Mesenchymal stem cell (in vitro differentiated cells and primary cell): Measurements from ENCODE around the gene SIX1.

Experiments
- DNase-seq: peaks from one replicate; pipeline ENCODE4 v3.0.0-alpha.2; 2013
- H2AFZ ChIP-seq: one replicate; pipeline ENCODE4 v1.6.1; 2013; ENCODE audit warnings: low read depth, mild to moderate bottlenecking, control low read depth, inconsistent platforms, low read length, moderate library complexity
- H2AK5ac ChIP-seq: 2 replicates; pipeline ENCODE4 v1.6.1; 2013; ENCODE audit warnings: low read length, moderate library complexity, mild to moderate bottlenecking, inconsistent platforms; ENCODE audit not compliant: severe bottlenecking
- H2BK120ac ChIP-seq: one replicate; pipeline ENCODE4 v1.6.1; 2013; ENCODE audit warnings: low read depth, mild to moderate bottlenecking, inconsistent platforms, low read length, moderate library complexity
- H2BK12ac ChIP-seq, 2 experiments: one replicate each; pipeline ENCODE4 v1.6.1; 2013; ENCODE audit warnings: inconsistent platforms in 2 of 2, low read length in 2 of 2, mild to moderate bottlenecking in 2 of 2, moderate library complexity in 2 of 2, control low read depth in 1 of 2
- H2BK15ac ChIP-seq: one replicate; pipeline ENCODE4 v1.6.1; 2013; ENCODE audit warnings: mild to moderate bottlenecking, low read depth, inconsistent platforms; ENCODE audit not compliant: poor library complexity, severe bottlenecking
- H2BK5ac ChIP-seq: 2 replicates; pipeline ENCODE4 v1.6.1; 2013; ENCODE audit warnings: low read depth, mild to moderate bottlenecking, low read length, control low read depth, inconsistent platforms; ENCODE audit not compliant: poor library complexity, severe bottlenecking
- H3K14ac ChIP-seq, 2 experiments: one replicate each; pipeline ENCODE4 v1.6.1; 2013; ENCODE audit warnings: inconsistent platforms in 2 of 2, low read length in 2 of 2, control low read depth in 1 of 2, mild to moderate bottlenecking in 1 of 2, moderate library complexity in 1 of 2
- H3K18ac ChIP-seq, 2 experiments: one replicate each; pipeline ENCODE4 v1.6.1; 2013; ENCODE audit warnings: inconsistent platforms in 2 of 2, low read length in 2 of 2, control low read depth in 1 of 2, low read depth in 1 of 2, mild to moderate bottlenecking in 1 of 2
- H3K23ac ChIP-seq, 2 experiments: one replicate each; pipeline ENCODE4 v1.6.1; 2013; ENCODE audit warnings: inconsistent platforms in 2 of 2, low read length in 2 of 2, mild to moderate bottlenecking in 2 of 2, moderate library complexity in 2 of 2, control low read depth in 1 of 2
- H3K27ac ChIP-seq: 2 replicates; pipeline ENCODE4 v1.5.1; 2013; ENCODE audit warnings: mild to moderate bottlenecking, moderate library complexity, low read length, control low read depth, inconsistent platforms; ENCODE audit not compliant: poor library complexity, severe bottlenecking
- H3K27me3 ChIP-seq, 2 experiments: 2 replicates each; pipeline versions ENCODE4 v1.6.1 to v1.7.0; 2013; ENCODE audit warnings: low read length in 2 of 2, mild to moderate bottlenecking in 2 of 2, moderate library complexity in 2 of 2, control low read depth in 1 of 2, inconsistent platforms in 1 of 2; ENCODE audit not compliant: control insufficient read depth in 1 of 2, insufficient read depth in 1 of 2
- H3K36me3 ChIP-seq, 2 experiments: 2 replicates each; pipeline versions ENCODE4 v1.6.1 to v1.7.0; 2013; ENCODE audit warnings: low read length in 2 of 2, control low read depth in 1 of 2, inconsistent platforms in 1 of 2, low read depth in 1 of 2, mild to moderate bottlenecking in 1 of 2; ENCODE audit not compliant: insufficient read depth in 2 of 2, control insufficient read depth in 1 of 2
- H3K4ac ChIP-seq, 2 experiments: one replicate each; pipeline ENCODE4 v1.6.1; 2013; ENCODE audit warnings: inconsistent platforms in 2 of 2, low read length in 2 of 2, mild to moderate bottlenecking in 2 of 2, moderate library complexity in 2 of 2, control low read depth in 1 of 2, low read depth in 1 of 2
- H3K4me1 ChIP-seq: 2 replicates; pipeline ENCODE4 v1.6.1; 2013; ENCODE audit warnings: low read depth, low read length, control low read depth; ENCODE audit not compliant: control insufficient read depth, insufficient read depth
- H3K4me2 ChIP-seq: 2 replicates; pipeline ENCODE4 v1.6.1; 2013; ENCODE audit warnings: low read length, mild to moderate bottlenecking, inconsistent platforms; ENCODE audit not compliant: poor library complexity, severe bottlenecking
- H3K4me3 ChIP-seq, 2 experiments: 2 replicates each; pipeline versions ENCODE4 v1.5.1 to v1.7.0; 2013; ENCODE audit warnings: low read length in 2 of 2, mild to moderate bottlenecking in 2 of 2, control low read depth in 1 of 2, low read depth in 1 of 2; ENCODE audit not compliant: insufficient read depth in 1 of 2
- H3K79me1 ChIP-seq: replicated peaks from 2 replicates; pipeline ENCODE4 v1.6.1; 2013; ENCODE audit warnings: mild to moderate bottlenecking, control low read depth, low read length, inconsistent platforms; ENCODE audit not compliant: poor library complexity, severe bottlenecking
- H3K9ac ChIP-seq: 2 replicates; pipeline ENCODE4 v1.7.0; 2013; ENCODE audit warnings: mild to moderate bottlenecking, low read length, moderate library complexity
- H3K9me3 ChIP-seq: 2 replicates; pipeline ENCODE4 v1.7.0; 2013; ENCODE audit warnings: mild to moderate bottlenecking, low read length; ENCODE audit not compliant: control insufficient read depth
- H4K8ac ChIP-seq: one replicate; pipeline ENCODE4 v1.6.1; 2013; ENCODE audit warnings: inconsistent platforms, mild to moderate bottlenecking, low read length, moderate library complexity
- H4K91ac ChIP-seq: one replicate; pipeline ENCODE4 v1.6.1; 2013; ENCODE audit warnings: mild to moderate bottlenecking, low read length, inconsistent platforms
- WGBS: methylation state at CpG from one replicate; pipeline ENCODE4 v1.1.7; 2013; ENCODE audit warnings: mixed read lengths; 5-methylcytosine and 5-hydroxymethylcytosine counted together

The SIX1 gene

DNA sequence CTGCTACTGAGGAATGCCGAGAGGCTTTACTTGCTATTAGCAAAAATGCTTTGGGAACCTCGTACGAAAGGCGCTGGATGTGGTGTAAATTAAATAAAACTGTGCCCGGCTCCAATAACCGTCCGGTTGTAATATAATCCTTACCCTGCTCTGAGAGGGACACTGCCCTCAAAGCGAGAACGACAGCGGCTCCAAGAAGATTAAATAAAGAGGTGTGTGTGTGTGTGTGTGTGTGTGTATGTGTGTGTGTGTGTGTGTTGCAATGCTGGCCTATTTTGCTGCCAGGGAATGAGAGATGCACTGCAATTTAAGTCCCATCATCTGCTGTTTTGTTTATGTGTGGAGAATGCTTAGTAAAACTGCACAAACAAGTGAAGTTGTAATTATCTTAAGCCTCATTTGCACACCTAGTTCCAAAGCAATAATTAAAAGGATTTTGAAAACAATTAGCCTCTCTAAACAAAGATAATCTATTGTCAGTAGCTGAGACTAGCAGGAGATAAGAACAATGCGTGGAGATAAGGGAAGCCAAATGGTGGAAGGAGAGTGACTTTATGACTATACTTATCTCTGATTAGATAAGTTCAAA, 1.2 kb upstream of the SIX1 start:
- H3K79me1 ChIP-seq = peaks cover 9% of the 10 kb centered on the region
- peak overlapping the region; percentile 65 for H3K9ac ChIP-seq
- H3K18ac ChIP-seq = no peak overlapping the region
- H3K36me3 ChIP-seq = peaks cover 0 to 10% of the 10 kb centered on the region in 2 experiments
- no peak overlapping the region for H2AFZ ChIP-seq
- no peak overlapping the region for H4K91ac ChIP-seq
- no peaks in the 10 kb centered on the region for H3K9me3 ChIP-seq
- WGBS = 4% methylated on average over 10 of the region's 11 CpGs
- H3K4me3 ChIP-seq = peak overlapping the region in 1 of 2 experiments; percentile 88
- H3K4ac ChIP-seq = no peak overlapping the region
- H2BK5ac ChIP-seq = no peak overlapping the region
- H3K27me3 ChIP-seq = peaks cover 0 to 70% of the 10 kb centered on the region in 2 experiments
- no peak overlapping the region for H2BK120ac ChIP-seq
- H2BK12ac ChIP-seq = no peak overlapping the region
- no peak overlapping the region for H3K14ac ChIP-seq
- H3K27ac ChIP-seq = peak overlapping the region; percentile 84
- H2BK15ac ChIP-seq = no peak overlapping the region
- peak overlapping the region; percentile 78 for H3K4me2 ChIP-seq
- H2AK5ac ChIP-seq = no peak overlapping the region
- DNase-seq = no peak
- H4K8ac ChIP-seq = no peak overlapping the region
- H3K4me1 ChIP-seq = peaks cover 14% of the 10 kb centered on the region
- H3K23ac ChIP-seq = no peak overlapping the region

DNA sequence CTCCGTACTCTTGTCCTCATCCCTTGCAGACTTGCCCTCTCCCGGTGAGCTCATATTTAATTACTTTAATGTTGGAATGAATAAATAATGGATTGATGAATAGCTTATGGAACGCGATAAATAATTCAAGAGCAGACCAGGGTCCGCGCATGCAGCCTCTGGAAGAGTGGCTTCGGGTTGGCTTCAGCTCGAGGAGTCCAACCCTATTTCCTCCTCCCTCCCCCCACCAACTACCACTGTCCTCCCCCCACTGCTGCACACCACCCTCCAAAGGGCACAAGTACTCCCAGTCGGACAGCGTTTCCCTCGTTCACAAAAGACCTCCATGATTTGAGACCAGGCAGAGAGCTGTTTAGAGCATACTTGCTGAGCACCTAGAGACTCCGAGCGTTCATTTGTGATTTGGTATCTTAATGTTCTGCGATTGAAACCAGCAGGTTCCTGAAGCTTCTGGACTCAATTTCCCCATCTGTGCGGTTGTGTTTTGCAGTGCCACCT, 647 bp upstream of the SIX1 start:
- Histone ChIP-seq H3K23ac (no peak overlapping the region), H2AK5ac (no peak overlapping the region), H3K18ac (no peak overlapping the region), H2BK5ac (peak overlapping the region; percentile 9), H2BK15ac (no peak overlapping the region), H3K27me3 (peaks cover 0 to 70% of the 10 kb centered on the region in 2 experiments), H4K8ac (no peak overlapping the region), H3K4me1 (peaks cover 11% of the 10 kb centered on the region), H3K14ac (no peak overlapping the region), H3K9me3 (no peaks in the 10 kb centered on the region), H2BK12ac (no peak overlapping the region), H3K4ac (no peak overlapping the region), H3K27ac (peak overlapping the region; percentile 84), H2BK120ac (no peak overlapping the region), H3K36me3 (peaks cover 0 to 10% of the 10 kb centered on the region in 2 experiments), H3K4me3 (peak overlapping the region; percentile 77 to 88), H2AFZ (no peak overlapping the region), H3K9ac (peak overlapping the region; percentile 65), H3K4me2 (peak overlapping the region; percentile 78), H4K91ac (no peak overlapping the region), H3K79me1 (peaks cover 7% of the 10 kb centered on the region)
- 2% methylated on average over 14 of the region's 15 CpGs for WGBS
- DNase-seq = no peak

DNA sequence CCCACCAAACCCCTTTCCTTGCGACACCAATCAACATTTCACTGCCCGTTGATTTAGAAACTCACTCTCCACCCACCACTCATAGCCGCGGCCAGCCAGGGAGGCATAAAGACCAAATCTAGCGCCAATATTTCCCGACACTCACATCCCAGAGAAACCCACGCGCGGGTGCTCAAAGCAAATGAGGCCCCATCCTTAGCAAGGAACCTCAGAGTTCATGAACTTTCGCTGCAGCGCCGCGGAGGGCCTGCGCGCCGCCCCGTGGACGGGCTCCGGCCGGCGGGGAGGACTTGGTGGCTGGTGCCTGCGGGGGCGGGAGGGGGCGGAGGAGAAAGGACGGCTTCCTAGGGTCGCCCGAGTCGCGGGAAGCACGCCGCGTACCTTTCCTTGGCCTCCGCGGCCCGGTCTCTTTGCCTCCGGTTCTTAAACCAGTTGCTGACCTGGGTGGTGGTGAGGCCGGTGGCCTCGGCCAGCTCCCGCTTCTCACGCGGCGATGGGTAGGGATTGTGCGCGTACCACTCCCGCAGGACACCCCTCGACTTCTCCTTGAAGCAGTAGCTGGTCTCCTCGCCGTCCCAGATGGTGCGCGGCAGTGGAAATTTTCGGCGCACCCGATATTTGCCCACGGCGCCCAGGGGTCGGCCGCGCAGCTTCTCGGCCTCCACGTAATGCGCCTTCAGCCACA, 886 bp downstream of the SIX1 start:
- Histone ChIP-seq H3K27me3 (peaks cover 0 to 66% of the 10 kb centered on the region in 2 experiments), H3K18ac (peak overlapping the region in 1 of 2 experiments; percentile 22), H3K27ac (peak overlapping the region; percentile 88), H3K23ac (peak overlapping the region in 1 of 2 experiments; percentile 72), H3K14ac (peak overlapping the region in 1 of 2 experiments; percentile 55), H2AK5ac (no peak overlapping the region), H2BK15ac (no peak overlapping the region), H3K4me3 (peak overlapping the region; percentile 81 to 88), H3K79me1 (peaks cover 2% of the 10 kb centered on the region), H2BK12ac (no peak overlapping the region), H3K36me3 (peaks cover 0 to 10% of the 10 kb centered on the region in 2 experiments), H4K91ac (no peak overlapping the region), H3K4me1 (peaks cover 7% of the 10 kb centered on the region), H2BK5ac (peak overlapping the region; percentile 75), H3K4me2 (peak overlapping the region; percentile 63), H4K8ac (peak overlapping the region; percentile 6), H2BK120ac (no peak overlapping the region), H3K9me3 (no peaks in the 10 kb centered on the region), H3K4ac (no peak overlapping the region), H3K9ac (peak overlapping the region; percentile 90), H2AFZ (no peak overlapping the region)
- 1% methylated on average over 58 of the region's 61 CpGs for WGBS
- no peak for DNase-seq

DNA sequence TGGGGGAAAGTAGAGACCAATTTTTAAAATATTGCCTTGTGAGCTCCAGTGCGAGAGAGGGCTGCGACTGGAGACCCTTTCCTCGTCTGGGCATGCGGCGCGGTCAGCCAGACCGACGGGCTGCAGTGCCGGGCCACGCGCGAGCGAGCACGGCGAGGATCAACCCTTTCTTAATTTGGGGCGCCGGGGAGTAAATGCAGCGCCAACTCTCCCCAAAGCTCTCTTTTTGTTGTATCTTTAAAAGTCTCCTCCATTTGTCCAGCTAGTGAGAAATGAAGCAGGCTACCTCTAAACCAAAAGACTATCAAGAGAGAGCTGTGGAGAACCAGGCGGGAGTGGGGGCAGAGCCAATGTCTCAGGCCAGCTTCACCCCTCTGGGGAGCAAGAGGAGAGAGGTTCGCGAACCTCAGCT, 1.4 kb downstream of the SIX1 start:
- H2BK120ac ChIP-seq = no peak overlapping the region
- H3K4ac ChIP-seq = no peak overlapping the region
- 3% methylated on average over 19 of the region's 21 CpGs for WGBS
- peak overlapping the region; percentile 63 for H3K4me2 ChIP-seq
- DNase-seq = no peak
- H3K36me3 ChIP-seq = peaks cover 0 to 13% of the 10 kb centered on the region in 2 experiments
- H4K8ac ChIP-seq = no peak overlapping the region
- no peak overlapping the region for H2AK5ac ChIP-seq
- no peak overlapping the region for H3K14ac ChIP-seq
- peaks cover 0 to 66% of the 10 kb centered on the region in 2 experiments for H3K27me3 ChIP-seq
- no peak overlapping the region for H2AFZ ChIP-seq
- H3K9ac ChIP-seq = peak overlapping the region; percentile 90
- H2BK5ac ChIP-seq = peak overlapping the region; percentile 75
- peak overlapping the region; percentile 81 to 88 for H3K4me3 ChIP-seq
- no peak overlapping the region for H3K23ac ChIP-seq
- H3K4me1 ChIP-seq = peaks cover 8% of the 10 kb centered on the region
- peak overlapping the region; percentile 81 for H3K27ac ChIP-seq
- H3K9me3 ChIP-seq = no peaks in the 10 kb centered on the region
- H4K91ac ChIP-seq = no peak overlapping the region
- H2BK12ac ChIP-seq = no peak overlapping the region
- no peak overlapping the region for H3K18ac ChIP-seq
- H2BK15ac ChIP-seq = no peak overlapping the region
- peaks cover 2% of the 10 kb centered on the region for H3K79me1 ChIP-seq
